ENCODE measurements around the gene SLC4A4.

DNA sequence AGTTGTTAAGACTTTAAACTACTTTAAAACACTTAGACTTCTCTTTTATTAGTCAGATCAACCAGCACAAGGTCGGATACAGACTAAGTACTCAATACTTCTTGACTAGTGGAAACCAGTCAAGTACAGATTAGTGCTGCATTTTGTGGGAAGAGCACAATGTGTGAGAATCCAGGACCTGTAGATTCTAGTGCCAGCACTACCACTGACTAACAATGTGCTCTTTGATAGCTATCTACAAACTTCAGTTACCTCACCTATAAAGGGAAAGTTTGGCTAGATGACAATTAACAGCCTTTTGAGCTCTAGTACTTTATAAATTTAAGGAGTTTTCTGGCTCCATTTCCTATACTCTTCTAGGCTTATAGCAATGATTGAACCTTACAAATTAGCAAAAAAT lies 181.5 kb downstream of the SLC4A4 start:
- TF ChIP-seq, protein P1, sequence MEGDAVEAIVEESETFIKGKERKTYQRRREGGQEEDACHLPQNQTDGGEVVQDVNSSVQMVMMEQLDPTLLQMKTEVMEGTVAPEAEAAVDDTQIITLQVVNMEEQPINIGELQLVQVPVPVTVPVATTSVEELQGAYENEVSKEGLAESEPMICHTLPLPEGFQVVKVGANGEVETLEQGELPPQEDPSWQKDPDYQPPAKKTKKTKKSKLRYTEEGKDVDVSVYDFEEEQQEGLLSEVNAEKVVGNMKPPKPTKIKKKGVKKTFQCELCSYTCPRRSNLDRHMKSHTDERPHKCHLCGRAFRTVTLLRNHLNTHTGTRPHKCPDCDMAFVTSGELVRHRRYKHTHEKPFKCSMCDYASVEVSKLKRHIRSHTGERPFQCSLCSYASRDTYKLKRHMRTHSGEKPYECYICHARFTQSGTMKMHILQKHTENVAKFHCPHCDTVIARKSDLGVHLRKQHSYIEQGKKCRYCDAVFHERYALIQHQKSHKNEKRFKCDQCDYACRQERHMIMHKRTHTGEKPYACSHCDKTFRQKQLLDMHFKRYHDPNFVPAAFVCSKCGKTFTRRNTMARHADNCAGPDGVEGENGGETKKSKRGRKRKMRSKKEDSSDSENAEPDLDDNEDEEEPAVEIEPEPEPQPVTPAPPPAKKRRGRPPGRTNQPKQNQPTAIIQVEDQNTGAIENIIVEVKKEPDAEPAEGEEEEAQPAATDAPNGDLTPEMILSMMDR (IDR thresholded peaks at IDR 0.05) = no peak
- no peak for TF ChIP-seq POLR2A (IDR thresholded peaks at IDR 0.05)
